ENCODE data around the gene SNX25.
"Not testable (repeated sequence)": the region's sequence is repeated elsewhere in the genome, so short reads cannot be mapped to it uniquely, and the experiment has no call there.

Gene SNX25

DNA sequence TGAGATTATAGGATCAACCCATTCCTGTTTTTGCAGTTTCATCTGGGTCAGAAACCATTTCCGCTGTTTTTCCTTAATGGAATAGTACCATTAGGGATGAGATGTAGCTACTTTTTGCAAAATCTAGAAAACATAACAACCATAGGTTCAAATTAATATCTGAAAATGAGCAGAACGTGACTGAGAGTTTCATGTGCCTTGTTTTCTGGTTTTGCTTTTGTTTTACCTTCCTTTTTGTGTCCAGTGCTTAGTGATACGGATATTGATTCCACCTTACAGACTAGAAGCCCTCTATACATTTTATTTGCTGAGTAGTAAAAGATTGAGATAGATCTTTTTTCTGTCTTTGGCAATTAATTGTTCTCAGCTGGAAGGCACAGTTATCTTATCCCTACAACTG is 46.5 kb downstream of the SNX25 start:
- no peak overlapping the region for H3K4me3 ChIP-seq (ENCODE audit: low read depth, low read length)
- TF ChIP-seq, protein P1, sequence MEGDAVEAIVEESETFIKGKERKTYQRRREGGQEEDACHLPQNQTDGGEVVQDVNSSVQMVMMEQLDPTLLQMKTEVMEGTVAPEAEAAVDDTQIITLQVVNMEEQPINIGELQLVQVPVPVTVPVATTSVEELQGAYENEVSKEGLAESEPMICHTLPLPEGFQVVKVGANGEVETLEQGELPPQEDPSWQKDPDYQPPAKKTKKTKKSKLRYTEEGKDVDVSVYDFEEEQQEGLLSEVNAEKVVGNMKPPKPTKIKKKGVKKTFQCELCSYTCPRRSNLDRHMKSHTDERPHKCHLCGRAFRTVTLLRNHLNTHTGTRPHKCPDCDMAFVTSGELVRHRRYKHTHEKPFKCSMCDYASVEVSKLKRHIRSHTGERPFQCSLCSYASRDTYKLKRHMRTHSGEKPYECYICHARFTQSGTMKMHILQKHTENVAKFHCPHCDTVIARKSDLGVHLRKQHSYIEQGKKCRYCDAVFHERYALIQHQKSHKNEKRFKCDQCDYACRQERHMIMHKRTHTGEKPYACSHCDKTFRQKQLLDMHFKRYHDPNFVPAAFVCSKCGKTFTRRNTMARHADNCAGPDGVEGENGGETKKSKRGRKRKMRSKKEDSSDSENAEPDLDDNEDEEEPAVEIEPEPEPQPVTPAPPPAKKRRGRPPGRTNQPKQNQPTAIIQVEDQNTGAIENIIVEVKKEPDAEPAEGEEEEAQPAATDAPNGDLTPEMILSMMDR (IDR thresholded peaks at IDR 0.05; ENCODE audit: borderline replicate concordance, insufficient read depth, low read depth, low read length): no peak

DNA sequence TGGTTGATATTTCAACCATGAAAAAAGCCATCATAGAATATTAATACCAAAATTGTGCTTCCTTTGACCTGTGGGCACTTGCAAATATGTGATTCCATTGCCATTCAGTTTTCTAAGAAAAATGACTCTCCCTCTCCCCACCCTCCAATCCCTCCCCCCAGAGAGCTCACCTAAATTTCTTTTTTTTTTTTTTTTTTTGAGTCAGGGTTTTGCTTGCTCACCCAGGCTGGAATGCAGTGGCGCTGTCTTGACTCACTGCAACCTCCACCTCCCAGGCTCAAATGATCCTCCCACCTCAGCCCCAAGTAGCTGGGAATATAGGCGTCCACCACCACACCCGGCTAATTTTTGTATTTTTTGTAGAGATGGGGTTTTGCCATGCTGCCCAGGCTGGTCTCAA is 47.0 kb downstream of the SNX25 start:
- TF ChIP-seq, protein P1 (IDR thresholded peaks at IDR 0.05; ENCODE audit: borderline replicate concordance, insufficient read depth, low read depth, low read length): no peak
- H3K4me3 ChIP-seq (ENCODE audit: low read depth, low read length): no peak overlapping the region

DNA sequence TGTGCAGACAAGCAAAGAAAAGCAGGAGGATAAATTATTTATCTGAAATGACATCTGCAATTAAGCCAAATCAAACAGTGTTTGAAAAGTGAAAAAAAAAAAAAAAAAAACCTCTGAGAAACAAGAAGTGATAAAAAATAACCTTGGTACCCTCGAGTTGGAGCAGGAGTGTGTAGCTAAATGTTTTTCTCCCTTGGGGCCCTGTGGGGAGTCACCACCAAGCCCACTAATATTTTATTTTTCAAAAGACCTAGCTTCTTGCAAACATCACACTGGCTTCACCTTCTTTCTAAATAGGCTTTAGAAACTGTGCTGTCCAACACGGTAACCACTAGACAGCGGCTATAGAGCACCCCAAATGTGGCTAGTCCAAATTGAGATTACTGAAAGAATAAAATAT is 47.7 kb downstream of the SNX25 start:
- TF ChIP-seq, protein P1 (IDR thresholded peaks at IDR 0.05; ENCODE audit: borderline replicate concordance, insufficient read depth, low read depth, low read length): no peak
- no peak overlapping the region for H3K4me3 ChIP-seq (ENCODE audit: low read depth, low read length)

DNA sequence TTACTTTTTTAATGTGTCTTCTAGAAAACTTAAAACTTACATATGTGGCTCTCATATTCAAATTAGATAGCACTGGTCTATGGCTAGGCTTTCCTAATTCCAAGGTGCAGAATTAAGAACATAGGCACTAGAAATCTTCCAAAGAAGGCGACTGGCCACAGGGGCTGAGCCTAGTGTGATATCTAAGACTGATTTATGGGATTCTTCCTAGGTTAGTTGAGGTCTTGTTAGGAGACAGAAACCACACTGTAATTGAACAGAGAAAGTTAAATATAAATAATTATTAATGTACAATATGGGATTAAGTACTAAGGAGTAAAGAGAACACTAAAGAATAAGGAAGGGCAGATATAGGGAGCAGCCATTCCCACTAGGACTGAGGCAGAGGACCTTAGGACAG is 48.3 kb downstream of the SNX25 start:
- TF ChIP-seq, protein P1 (IDR thresholded peaks at IDR 0.05; ENCODE audit: borderline replicate concordance, insufficient read depth, low read depth, low read length): no peak

DNA sequence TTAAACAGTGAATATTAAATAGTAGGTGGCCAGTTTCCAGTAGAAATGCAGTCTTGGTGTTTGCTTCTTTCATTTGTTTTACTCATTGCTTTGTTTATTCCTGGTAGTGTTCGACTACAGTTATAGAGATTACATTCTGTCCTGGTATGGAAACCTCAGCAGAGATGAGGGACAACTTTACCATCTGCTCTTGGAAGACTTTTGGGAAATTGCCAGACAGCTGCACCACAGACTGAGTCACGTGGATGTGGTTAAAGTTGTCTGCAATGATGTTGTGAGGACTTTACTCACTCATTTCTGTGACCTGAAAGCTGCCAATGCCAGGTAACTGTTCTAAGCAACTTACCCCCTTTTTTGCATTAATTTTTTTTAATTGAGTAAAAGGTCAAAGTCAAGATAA is 49.3 kb downstream of the SNX25 start:
- not testable (repeated sequence) for H3K4me3 ChIP-seq (ENCODE audit: low read depth, low read length)

More for the DNA sequence above, 48.3 kb downstream of the SNX25 start:
- no peak overlapping the region for H3K4me3 ChIP-seq (ENCODE audit: low read depth, low read length)

DNA sequence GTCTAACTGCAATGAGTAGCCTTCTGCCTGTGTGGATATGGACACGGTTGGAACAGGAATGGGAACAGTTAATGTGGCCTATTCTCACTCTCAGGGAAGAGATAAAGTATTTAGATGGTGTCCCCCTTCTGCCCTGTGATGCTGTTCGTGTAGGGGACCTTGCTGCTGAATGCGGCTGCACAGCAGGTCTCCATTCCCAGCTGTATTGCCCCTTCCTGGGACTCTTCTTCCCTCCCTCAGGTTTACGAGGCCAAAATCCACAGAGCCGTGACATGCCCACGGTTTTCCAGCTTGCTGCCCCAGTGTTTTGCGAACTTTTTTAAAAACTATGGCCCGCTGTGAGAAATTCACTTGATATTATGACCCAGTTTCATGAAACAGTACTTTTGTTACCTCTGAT is 50.3 kb downstream of the SNX25 start:
- TF ChIP-seq, protein P1 (IDR thresholded peaks at IDR 0.05; ENCODE audit: borderline replicate concordance, insufficient read depth, low read depth, low read length): no peak
- no peak overlapping the region for H3K4me3 ChIP-seq (ENCODE audit: low read depth, low read length)

DNA sequence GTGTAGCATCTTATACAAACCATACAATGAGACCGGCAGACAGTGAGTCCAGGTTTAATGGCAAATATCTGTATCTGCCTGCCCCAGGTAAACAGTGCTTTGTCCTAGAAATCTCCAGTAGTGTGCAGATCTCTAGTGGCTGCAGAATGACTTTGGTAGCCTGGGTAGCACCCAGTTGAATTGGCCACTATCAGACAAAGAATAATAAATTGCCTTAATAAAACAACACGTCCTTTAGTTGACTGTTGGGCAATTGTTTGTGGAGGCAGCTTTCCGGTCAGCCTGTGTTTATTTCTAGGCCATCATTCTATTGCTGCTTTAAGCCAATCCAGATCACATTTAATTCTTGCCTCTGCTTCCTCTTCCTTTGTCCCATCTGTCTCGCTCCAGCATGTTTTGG is 52.5 kb downstream of the SNX25 start:
- TF ChIP-seq, protein P1 (IDR thresholded peaks at IDR 0.05; ENCODE audit: borderline replicate concordance, insufficient read depth, low read depth, low read length): no peak
- no peak overlapping the region for H3K4me3 ChIP-seq (ENCODE audit: low read depth, low read length)

DNA sequence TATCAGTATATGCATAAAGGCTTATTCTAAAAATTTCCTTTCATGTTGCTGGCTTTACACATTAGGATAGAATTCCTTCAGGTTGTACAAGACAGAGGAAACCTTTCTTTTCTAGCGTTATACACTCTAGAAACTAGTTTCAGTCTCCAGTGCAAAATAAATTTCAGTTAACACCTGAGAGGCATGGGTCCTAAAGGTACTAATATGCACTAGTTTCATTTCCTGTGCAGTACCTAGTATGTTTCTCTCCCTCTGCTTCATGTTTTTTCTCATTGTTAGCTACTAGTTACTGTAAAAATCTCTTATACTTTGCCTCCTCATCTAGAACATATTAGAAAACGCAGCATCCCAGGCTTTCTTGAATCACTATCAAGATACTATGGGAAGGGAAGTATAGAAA is 54.0 kb downstream of the SNX25 start:
- TF ChIP-seq, protein P1 (IDR thresholded peaks at IDR 0.05; ENCODE audit: borderline replicate concordance, insufficient read depth, low read depth, low read length): no peak
- H3K4me3 ChIP-seq (ENCODE audit: low read depth, low read length): no peak overlapping the region
